ENCODE data around the gene TMEM176A.
"Not testable (repeated sequence)": the region's sequence is repeated elsewhere in the genome, so short reads cannot be mapped to it uniquely, and the experiment has no call there.

DNA sequence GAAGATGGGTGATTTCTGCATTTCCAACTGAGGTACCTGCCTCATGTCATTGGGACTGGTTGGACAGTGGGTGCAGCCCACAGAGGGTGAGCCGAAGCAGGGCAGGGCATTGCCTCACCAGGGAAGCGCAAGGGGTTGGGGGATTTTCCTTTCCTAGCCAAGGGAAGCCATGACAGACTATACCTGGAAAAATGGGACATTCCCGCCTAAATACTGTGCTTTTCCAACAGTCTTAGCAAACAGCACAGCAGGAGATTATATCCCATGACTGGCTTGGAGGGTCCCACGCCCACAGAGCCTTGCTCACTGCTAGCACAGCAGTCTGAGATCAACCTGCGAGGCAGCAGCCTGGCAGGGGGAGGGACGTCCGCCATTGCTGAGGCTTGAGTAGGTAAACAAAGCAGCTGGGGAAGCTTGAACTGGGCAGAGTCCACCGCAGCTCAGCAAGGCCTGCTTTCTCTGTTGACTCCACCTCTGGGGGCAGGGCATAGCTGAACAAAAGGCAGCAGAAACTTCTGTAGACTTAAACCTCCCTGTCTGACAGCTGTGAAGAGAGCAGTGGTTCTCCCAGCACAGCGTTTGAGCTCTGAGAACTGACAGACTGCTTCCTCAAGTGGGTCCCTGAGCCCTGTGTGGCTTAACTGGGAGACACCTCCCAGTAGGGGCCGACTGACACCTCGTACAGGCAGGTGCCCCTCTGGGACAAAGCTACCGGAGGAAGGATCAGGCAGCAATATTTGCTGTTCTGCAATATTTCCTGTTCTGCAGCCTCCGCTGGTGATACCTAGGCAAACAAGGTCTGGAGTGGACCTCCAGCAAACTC lies 7.3 kb downstream of the TMEM176A start:
- TF ChIP-seq, protein P1, sequence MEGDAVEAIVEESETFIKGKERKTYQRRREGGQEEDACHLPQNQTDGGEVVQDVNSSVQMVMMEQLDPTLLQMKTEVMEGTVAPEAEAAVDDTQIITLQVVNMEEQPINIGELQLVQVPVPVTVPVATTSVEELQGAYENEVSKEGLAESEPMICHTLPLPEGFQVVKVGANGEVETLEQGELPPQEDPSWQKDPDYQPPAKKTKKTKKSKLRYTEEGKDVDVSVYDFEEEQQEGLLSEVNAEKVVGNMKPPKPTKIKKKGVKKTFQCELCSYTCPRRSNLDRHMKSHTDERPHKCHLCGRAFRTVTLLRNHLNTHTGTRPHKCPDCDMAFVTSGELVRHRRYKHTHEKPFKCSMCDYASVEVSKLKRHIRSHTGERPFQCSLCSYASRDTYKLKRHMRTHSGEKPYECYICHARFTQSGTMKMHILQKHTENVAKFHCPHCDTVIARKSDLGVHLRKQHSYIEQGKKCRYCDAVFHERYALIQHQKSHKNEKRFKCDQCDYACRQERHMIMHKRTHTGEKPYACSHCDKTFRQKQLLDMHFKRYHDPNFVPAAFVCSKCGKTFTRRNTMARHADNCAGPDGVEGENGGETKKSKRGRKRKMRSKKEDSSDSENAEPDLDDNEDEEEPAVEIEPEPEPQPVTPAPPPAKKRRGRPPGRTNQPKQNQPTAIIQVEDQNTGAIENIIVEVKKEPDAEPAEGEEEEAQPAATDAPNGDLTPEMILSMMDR (IDR thresholded peaks at IDR 0.05) = not testable (repeated sequence)
- TF ChIP-seq POLR2A (IDR thresholded peaks at IDR 0.05) = not testable (repeated sequence)

All from body of pancreas (tissue), 4 donors.